ENCODE measurements around the gene RIMBP2. TPM values are rescaled to one million over a fixed set of nuclear protein-coding genes. Genes with fewer than 3 reads are reported as not detected.

The RIMBP2 gene
- polyA plus RNA-seq, 1 donor (not counting 4 experiments of a cell fraction or from before 2014, with no cell fraction given): 0.16 TPM

- Histone ChIP-seq H3K79me2 (ENCODE audit: control insufficient read depth, insufficient read depth, low read length) (no peaks in the 10 kb centered on the region), H3K27me3 (ENCODE audit: control insufficient read depth, extremely low read depth, insufficient read depth, low read length) (no peaks in the 10 kb centered on the region), H3K4me1 (ENCODE audit: control insufficient read depth, extremely low read depth, insufficient read depth, low read length) (peaks cover 11% of the 10 kb centered on the region), H2AFZ (ENCODE audit: control insufficient read depth, low read length) (no peak overlapping the region), H3K9me3 (ENCODE audit: control insufficient read depth, low read depth, low read length) (peaks cover 8% of the 10 kb centered on the region), H4K20me1 (ENCODE audit: control insufficient read depth, extremely low read depth, insufficient read depth, low read length) (no peaks in the 10 kb centered on the region), H3K9ac (ENCODE audit: control insufficient read depth, extremely low read depth, insufficient read depth, low read length) (no peak overlapping the region), H3K4me2 (ENCODE audit: control insufficient read depth, extremely low read depth, insufficient read depth, low read depth, low read length) (no peak overlapping the region), H3K4me3 (ENCODE audit: control insufficient read depth in 2 of 3, extremely low read depth in 1 of 3, insufficient read depth in 2 of 3, low read depth in 1 of 3, low read length in 3 of 3) (no peak overlapping the region), H3K27ac (ENCODE audit: control insufficient read depth, insufficient read depth, low read length) (no peak overlapping the region), H3K9me1 (ENCODE audit: control insufficient read depth, extremely low read depth, insufficient read depth, low read length) (no peaks in the 10 kb centered on the region), H3K36me3 (ENCODE audit: control insufficient read depth in 2 of 2, extremely low read depth in 1 of 2, insufficient read depth in 2 of 2, low read length in 2 of 2) (no peaks in the 10 kb centered on the region)
- FAIRE-seq (no peak), DNase-seq (ENCODE audit: low read depth, low spot score) (no peak)
- TF ChIP-seq CTCF (optimal IDR thresholded peaks at IDR 0.05 in 1 of 3, IDR thresholded peaks at IDR 0.05 in 1 of 3, conservative IDR thresholded peaks at IDR 0.05 in 1 of 3; ENCODE audit: extremely low read depth in 1 of 3, insufficient read depth in 2 of 3, low read length in 3 of 3) (no peak), EZH2 (IDR thresholded peaks at IDR 0.05; ENCODE audit: low read length) (no peak)
- dilution Hi-C loops (cut with MboI; ENCODE audit: extremely low pct_ligation_motif_present, low sequenced_read_pairs): no loop called here
These were observed 51.8 kb downstream of the RIMBP2 start for GRCh38 chr12:130664252-130664651.

- no peak overlapping the region for H3K27ac ChIP-seq (ENCODE audit: control insufficient read depth, insufficient read depth, low read length)
- TF ChIP-seq EZH2 (IDR thresholded peaks at IDR 0.05; ENCODE audit: low read length) (no peak), CTCF (optimal IDR thresholded peaks at IDR 0.05 in 1 of 3, IDR thresholded peaks at IDR 0.05 in 1 of 3, conservative IDR thresholded peaks at IDR 0.05 in 1 of 3; ENCODE audit: extremely low read depth in 1 of 3, insufficient read depth in 2 of 3, low read length in 3 of 3) (no peak)
- FAIRE-seq: no peak
These were observed 52.6 kb downstream of the RIMBP2 start for GRCh38 chr12:130663514-130663913.

More at GRCh38 chr12:130663514-130663913, 52.6 kb downstream of the RIMBP2 start:
- no peak overlapping the region for H3K4me3 ChIP-seq (ENCODE audit: control insufficient read depth in 2 of 3, extremely low read depth in 1 of 3, insufficient read depth in 2 of 3, low read depth in 1 of 3, low read length in 3 of 3)
- no peak for DNase-seq (ENCODE audit: low read depth, low spot score)
- no peak overlapping the region for H3K9ac ChIP-seq (ENCODE audit: control insufficient read depth, extremely low read depth, insufficient read depth, low read length)
- H4K20me1 ChIP-seq (ENCODE audit: control insufficient read depth, extremely low read depth, insufficient read depth, low read length): no peaks in the 10 kb centered on the region
- H3K9me3 ChIP-seq (ENCODE audit: control insufficient read depth, low read depth, low read length): peaks cover 8% of the 10 kb centered on the region
- no peak overlapping the region for H3K4me2 ChIP-seq (ENCODE audit: control insufficient read depth, extremely low read depth, insufficient read depth, low read depth, low read length)
- no peaks in the 10 kb centered on the region for H3K9me1 ChIP-seq (ENCODE audit: control insufficient read depth, extremely low read depth, insufficient read depth, low read length)
- H3K4me1 ChIP-seq (ENCODE audit: control insufficient read depth, extremely low read depth, insufficient read depth, low read length): peaks cover 11% of the 10 kb centered on the region
- H2AFZ ChIP-seq (ENCODE audit: control insufficient read depth, low read length): no peak overlapping the region
- H3K27me3 ChIP-seq (ENCODE audit: control insufficient read depth, extremely low read depth, insufficient read depth, low read length): no peaks in the 10 kb centered on the region
- H3K36me3 ChIP-seq (ENCODE audit: control insufficient read depth in 2 of 2, extremely low read depth in 1 of 2, insufficient read depth in 2 of 2, low read length in 2 of 2): no peaks in the 10 kb centered on the region
- dilution Hi-C loops (cut with MboI; ENCODE audit: extremely low pct_ligation_motif_present, low sequenced_read_pairs): no loop called here
- H3K79me2 ChIP-seq (ENCODE audit: control insufficient read depth, insufficient read depth, low read length): no peaks in the 10 kb centered on the region
